ENCODE results near the gene PHLDB2.

PHLDB2 gene

DNA sequence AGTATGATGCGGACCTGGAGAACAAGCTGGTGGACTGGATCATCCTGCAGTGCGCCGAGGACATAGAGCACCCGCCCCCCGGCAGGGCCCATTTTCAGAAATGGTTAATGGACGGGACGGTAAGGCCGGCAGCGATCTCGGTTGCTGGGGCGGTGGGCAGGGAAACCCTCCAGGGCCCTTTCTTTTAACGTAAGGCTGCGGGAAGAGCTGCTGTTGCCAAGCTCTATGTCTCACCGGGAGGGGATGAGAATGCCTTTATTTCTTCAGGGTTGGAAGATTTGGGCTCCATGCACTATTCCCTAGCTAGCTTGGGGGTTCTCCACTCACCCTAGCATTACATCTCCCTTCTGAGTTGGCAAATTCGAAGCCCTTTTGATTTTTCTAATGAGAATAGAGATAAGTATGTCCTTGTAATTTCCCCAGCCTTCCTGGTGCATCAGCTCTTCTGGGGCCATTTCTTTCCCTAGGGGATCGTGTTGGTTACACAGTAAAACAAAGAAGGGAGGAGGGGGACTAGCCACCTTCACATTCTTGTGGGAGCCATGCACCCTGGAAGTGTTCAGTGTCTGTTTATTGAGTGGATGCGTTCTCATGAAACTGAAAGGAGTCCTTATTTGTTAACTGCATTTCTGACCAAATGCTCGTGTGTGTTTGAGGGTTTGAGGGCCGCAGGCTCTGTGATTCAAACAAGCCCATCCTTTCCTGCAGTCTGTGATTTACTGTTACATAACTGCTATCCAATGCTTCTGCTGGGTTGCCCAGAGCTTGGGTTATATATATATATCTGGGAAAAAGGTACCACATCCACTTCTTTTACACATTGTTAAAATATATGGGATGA, 140.6 kb downstream of the PHLDB2 start:
- no peak for DNase-seq (ENCODE audit: low spot score)

DNA sequence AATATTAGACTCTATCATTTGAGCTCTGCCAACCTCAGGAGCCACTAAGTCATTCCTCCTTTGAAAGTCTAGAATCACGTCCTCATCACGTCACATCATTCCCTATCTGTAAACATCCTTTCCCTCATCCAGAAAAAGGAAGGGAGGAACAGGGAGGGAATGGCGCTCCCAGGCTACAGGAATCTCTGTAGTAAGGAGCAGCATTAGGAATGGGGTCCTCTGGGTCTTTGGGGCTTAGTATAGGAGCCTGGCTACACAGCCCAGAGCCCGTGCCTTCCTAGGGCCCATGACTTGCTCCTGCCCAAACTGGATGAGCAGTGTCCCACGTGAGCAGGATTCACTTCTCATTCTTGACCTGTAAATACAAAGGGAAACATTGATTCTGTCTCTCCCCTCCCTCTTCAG, 141.3 kb downstream of the PHLDB2 start:
- DNase-seq (ENCODE audit: low spot score): no peak

DNA sequence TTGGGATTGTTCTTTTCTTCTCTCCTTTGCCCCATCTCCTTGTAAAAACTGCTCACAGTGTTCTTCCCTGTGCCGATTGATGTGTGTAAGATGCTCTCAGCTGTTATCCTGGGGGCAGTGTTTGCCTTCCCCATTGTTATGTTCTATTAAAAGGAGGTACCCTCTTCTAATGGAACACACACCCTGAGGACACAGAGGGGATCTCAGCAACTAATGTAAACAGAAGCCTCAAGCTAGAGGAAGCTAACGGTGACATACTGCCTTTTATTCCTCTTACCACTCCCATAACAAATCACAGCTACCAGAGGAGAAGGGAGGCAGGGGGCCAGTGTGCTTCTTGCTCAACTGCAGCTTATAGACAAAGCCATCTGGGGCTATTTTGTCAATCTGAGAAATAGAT, 141.9 kb downstream of the PHLDB2 start:
- DNase-seq (ENCODE audit: low spot score): no peak

DNA sequence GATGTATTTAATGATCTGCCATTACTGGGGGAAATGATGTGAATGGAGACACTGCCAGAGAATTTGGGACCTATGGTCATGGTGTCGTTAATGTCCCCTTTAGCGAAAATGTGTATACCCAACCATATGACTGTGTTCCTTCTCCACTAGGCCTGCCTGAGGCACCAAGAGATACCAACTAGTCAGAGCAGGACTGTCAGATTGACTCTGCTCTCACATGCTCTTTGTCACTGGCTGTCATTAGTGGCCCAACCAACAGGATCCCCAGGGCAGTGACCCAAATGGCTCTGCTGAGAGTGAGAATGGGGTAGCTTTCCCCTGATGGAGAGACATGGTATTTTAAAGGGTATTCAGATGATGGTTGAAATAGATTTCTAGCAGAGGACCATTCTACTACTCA, 142.5 kb downstream of the PHLDB2 start:
- no peak for DNase-seq (ENCODE audit: low spot score)

DNA sequence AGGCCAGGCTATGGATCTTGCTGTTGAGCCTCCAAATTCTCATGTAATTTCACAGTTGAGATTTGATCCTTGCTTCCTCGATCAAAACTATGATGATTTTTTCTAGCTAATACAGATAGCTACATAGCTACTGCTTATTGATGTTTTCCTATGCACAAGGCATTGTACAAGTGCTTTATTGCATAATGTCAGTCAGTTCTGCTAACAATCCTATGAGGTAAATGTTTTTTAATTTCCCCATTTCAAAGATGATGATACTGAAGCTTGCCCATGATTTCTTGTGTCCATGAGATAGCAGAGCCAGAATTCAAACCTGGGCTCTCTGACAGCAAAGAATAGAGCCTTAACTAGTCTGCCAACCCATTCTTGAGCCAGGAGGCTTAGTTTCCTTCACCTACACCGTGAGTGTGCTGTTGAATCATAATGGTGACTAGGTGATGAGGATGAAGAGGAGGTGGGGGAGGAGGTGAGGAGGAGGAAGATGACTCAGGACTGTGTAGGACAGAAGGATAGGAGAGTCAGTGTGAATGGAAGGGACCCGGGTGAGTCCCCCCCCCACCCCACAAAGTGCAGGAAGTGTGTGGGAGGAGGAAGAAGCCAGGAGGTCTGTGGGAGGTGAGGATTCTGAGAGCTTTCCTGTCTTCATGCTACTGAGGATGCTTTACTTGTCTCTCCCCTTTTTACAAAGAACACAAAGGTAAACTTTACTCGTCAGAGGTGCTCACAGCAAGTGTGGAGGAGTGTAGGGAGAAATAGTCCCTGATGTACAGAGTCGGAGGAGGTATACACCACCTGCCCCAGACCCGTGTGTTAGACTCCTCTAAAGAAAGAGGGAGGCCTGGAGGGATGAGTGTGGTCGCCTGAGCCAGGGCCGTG, 143.3 kb downstream of the PHLDB2 start:
- DNase-seq (ENCODE audit: low spot score): no peak

DNA sequence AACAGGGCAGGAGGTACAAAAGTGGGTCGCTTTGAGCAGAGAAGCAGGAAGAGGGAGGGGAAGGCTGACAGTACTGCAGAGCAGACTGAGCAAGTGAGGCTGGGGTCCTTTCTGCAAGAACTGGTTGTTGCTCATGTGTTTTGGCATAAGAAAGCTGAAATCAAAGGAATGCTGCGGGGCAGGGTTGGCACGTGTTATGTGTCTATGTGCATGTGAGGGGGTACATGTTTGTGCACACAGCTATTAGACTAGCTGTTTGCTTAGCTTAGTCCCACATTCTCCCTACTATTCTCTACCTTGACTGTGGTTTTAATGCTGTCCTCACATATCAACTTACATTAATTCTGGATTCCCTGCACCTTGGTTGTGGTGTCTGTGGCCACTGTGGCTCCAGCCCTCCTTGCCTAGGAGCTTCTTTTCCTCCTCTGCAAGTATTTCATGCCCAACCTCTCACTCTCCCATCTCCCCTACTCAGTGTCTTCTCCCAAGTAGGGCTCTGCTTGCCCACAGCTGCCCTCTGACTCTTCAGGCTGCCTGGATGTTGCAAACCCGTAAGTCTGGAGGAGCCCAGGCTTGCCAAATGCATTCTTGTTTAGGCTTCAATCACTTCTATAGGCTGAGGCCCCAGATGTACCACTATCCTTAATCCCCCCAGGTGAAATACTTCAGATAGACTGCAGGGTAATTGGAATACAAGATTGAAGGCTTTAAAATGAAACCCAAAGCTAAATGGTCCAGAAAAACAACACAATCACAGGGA, 144.4 kb downstream of the PHLDB2 start:
- DNase-seq (ENCODE audit: low spot score): no peak

DNA sequence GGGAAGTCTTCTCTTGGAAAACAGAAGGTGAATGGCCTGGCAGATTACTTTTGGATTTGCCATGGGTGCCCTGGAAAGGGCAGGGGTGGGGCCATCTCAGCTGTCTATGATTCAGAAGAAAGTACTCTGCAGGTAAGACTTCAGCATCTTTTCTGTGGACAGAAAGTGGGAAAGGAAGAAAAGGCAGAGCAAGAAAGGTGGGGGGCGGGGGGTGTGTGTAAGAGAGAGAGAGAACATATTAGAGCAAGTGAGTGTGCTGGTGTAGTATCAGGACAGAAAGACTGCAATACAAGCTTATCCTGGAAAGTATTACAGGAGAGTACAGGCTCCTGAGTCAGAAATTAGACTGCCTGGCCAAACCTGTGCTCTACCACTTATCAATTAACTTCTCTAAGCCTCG, 145.1 kb downstream of the PHLDB2 start:
- DNase-seq (ENCODE audit: low spot score): no peak

DNA sequence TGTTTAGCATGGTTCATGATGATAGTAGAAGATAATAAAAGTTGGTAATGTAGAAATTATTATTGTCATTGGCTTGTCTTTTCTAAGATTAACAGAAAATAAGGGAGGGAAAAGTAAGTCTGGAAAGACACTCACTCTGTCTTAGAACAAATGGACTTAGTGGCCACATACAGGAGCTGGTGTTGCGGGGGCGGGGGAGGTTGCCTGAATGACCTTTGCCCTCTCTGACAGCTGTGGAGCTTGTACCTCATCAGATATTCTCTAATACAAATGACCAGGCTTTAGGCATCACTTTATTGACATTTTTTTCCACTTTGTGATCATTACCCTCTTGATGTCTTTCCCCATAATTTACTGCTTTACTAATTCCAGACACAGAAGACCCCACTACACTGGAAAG, 145.6 kb downstream of the PHLDB2 start:
- no peak for DNase-seq (ENCODE audit: low spot score)

DNA sequence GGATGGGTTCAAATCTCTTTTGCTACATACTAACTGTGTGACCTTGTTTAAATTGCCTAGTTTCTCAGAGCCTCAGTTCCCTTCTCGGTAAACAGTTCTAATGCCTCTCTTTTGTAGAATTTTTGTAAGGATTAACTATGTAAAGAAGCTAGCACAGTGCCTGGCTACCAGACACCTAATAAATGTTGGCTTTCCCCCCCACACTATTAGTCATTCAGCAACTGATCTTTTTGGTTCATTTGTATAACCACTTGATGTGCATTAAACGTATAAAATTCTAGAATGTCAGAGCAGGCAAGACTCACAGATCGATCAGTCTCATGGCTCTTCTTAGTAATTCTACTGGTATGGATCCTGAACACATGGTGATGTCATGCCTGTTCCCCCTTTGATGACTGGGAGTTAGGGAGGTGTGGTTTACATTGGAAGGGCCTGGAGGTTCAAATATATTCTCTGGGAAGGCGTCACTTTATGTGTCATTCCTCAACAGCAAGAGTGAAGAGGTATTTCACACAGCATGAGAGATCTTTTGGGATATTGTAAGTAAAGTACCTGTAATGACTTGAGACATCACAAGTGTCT, 146.1 kb downstream of the PHLDB2 start:
- no peak for DNase-seq (ENCODE audit: low spot score)

DNA sequence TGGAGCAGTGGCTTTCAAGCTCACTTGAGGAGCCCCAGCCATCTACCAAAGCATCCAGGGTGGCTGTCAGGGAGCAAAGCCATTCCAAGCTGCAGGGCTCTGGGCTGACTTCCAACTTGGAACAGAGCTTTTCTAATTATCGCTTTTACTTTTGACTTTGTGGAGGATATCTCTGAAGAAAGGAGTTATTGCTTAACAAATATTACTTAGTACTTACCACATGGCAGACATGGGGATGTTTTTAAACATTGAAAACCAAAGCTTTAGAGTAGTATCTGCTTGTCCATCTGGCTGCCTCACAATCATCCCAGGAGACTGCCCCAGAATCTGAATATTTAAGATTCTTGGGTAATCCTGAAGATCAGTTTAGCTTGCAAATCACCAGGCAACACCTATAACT, 148.6 kb downstream of the PHLDB2 start:
- no peak for DNase-seq (ENCODE audit: low spot score)

DNA sequence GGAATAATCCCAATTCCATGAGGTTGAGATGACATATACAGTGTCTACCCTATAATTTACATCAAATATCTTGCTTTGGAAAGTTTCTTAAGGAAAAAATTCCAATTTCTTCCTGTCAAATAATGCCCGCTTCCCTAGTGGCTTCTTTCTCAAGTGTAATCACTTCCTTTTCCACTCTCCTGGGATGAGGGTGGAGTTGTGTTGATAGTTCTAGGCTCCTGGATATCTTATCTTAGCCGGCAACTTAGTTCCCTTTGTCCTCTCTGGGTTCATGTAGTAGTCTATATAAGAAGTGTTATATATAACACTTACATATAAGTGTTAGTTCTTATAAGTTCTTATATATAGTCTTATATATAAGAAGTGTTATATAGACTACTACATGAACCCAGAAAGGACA, 150.6 kb downstream of the PHLDB2 start:
- DNase-seq (ENCODE audit: low spot score): no peak

DNA sequence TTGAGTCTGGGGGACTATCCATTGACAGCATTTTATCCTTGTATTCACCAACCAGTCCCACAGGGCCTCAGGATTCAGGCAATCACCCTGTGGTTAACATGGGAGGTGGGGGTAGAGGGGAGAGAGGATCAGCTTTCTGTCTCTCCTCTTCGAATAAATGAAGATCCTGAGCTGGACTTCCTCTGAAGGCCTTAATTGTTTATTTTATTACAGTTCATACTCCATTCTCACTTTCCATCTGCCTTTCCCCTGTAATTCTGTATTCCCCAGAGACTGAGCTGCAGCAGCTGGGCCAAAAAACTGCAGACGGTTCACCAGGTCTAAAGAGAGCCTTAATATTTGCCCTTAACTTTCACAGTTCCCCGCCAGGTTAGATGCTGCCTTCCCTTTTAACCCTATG, 151.6 kb downstream of the PHLDB2 start:
- DNase-seq (ENCODE audit: low spot score): no peak

DNA sequence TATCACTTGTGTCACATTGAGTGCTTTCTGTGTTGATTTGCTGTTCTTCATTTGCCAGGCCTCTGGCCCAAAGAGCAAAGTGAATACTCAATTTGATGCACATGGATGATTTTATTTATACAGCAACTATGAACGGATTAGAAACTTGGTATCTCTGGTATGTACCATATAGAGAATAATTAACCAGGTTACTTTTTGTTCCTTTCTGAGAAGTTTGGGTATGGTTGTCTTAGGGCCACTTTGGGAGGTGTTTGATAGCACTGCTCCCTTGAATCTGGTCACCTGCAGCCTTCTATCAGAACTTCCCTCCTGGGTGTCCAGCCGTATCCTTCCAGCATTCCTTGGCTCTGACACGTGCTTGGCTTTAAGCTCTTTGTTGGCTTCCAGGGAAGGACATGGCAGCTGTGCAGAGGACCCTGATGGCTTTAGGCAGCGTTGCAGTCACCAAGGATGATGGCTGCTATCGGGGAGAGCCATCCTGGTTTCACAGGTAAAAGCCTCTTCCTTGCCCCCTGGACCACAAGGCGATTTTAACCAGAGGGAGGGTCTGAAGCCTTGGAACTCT, 152.4 kb downstream of the PHLDB2 start:
- DNase-seq (ENCODE audit: low spot score): no peak

DNA sequence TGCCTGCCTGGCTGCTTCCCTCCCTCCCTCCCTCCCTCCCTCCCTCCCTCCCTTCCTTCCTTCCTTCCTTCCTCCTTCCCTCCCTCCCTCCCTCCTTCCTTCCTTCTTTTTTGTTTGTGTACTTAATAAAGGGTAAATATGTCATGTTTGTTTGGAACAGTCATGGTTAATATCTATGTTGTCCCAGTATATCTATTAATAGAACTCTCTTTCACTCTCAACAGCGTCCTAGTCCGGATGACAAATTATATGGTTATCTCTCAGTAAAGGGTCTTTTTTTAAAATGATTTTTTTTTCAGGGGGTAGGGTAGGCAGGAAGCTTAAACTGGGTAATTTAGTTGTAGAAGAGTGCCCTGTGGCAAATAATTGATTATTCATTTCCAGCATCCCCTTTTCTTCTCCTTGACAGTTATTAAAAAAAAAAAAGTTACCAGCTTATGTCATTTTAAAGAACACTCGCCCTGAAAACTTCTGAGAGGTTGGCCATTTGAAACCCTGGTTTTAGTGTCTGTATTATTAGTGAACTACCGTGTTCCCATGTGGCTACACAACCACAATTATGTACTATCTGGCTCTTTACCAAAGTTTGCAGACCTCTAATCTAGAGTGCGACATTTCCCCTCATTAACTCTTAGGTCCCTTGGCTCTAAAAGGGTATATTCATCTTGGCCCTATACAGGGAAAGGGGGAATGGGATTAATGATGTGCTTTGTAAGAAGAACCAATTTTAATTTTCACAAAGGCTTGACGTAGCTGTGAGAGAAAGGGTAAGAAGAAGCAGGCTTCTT, 153.3 kb downstream of the PHLDB2 start:
- no peak for DNase-seq (ENCODE audit: low spot score)

DNA sequence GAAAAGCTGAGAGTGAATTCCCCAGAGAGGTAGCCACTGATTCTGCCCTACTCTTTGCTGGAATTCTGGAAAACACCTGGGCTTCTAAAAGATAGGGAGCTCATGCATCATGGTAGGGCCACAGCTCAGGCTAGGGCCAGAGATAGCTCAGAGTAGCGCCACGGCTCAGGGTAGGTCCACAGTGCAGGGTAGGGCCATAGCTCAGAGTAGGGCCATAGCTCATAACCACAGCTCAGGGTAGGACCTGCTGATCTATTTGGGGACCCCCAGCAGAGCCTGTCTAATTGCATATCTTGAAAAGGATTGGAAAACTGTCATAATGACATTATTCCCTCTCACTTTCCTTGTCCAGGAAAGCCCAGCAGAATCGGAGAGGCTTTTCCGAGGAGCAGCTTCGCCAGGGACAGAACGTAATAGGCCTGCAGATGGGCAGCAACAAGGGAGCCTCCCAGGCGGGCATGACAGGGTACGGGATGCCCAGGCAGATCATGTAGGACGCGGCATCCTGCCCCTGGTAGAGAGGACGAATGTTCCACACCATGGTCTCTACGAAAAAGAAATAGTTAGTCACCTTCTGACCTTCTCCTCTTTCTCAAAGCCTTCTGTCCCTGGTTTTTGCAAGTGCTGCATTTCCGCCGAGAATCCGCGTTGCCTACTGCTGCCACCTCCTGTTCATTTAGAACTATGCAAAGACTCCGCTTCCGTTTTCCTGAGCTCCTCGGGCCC, 154.2 kb downstream of the PHLDB2 start:
- DNase-seq (ENCODE audit: low spot score): peak; percentile 63

DNA sequence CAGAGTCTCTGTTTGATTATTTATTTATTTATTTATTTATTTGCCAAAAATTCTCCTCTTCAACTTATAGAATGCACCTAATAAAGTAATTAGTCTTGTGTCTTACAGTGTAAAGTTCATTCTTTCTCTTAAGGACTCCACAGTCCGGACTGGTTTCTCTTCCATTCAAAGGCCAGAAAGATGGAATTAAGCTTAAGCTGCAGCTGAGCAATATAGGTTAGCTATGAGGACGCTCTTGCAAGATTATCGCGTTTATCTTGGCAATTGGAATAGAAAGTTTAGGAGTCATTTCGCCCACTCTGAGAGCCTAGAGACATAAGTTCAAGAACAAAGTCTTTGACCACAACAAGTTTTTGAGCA, 154.7 kb downstream of the PHLDB2 start:
- DNase-seq (ENCODE audit: low spot score): no peak

DNA sequence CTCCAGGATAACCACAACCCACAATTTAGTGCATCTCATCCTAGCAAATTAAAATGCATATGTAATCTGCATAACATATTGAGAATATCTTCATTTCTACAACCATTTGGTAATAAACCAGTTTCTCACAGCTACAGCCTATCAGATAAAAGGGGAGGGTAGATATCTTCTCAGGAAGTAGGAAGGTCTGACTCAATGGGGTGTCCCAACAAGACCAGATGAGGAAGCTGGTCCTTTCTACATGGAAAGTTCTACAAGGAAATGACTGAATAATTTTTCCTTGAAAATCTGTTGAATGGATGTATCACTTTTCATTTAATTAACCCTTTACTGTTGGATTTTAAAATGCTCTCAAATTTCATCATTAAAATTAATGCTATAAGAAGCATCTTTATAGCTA, 158.0 kb downstream of the PHLDB2 start:
- DNase-seq (ENCODE audit: low spot score): no peak

DNA sequence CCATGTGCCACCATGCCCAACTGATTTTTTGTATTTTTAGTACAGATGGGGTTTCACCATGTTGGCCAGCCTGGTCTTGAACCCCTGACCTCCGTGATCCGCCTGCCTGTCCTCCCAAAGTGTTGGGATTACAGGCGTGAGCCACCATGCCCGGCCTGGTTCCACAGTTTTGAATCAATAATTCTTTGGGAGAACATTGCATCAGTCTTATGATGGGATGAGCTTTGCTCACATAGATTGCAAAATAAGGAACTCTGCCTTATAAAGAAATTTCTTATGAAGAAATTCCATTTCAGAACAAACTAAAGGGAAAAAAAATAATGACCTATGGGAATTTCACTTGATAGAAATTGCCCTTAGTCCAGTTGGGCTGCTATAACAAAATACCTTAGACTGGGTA, 159.6 kb downstream of the PHLDB2 start:
- DNase-seq (ENCODE audit: low spot score): no peak

DNA sequence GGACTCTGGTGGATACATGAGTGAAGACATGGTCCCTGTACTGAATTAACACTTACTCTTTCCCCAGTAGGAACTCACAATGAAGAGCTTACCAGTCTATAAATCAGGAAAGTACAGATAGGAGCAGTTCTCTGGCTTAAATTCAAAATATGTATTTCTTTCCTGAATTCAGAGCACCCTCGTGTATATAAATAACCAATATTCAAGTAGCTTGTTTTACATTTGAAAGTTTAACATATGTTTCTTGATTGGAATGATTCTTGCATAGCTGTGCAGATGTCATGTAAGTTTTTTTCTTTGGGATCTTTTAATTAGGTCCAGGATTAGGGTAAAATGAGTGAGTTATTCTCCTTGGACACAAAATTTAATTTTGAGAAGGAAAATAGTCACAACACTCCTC, 160.7 kb downstream of the PHLDB2 start:
- no peak for DNase-seq (ENCODE audit: low spot score)

DNA sequence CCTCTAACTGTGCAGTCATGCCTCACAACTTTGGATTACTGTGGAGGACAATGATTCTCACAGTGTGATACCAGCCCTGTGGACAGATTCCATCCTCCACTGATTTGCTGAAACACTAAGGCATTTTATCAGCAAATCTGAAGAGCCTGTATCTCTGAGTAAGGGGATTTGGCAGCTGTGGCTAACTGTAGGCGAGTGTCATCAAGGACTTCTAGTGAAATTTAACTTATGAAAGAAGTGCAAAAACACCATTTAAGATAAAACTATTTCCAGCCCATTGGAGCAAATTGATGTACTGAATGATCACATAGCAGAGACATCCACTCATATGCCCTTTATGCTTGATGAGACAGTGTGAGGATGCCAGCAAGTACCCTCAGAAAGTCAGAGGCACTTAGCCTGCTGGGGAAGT, 161.6 kb downstream of the PHLDB2 start:
- no peak for DNase-seq (ENCODE audit: low spot score)

Data from hepatic stellate cell (primary cell).